Measurements from ENCODE around the gene CLTA.

CLTA gene

GRCh38 chr9:36191290-36191645 lies 547 bp downstream of the CLTA start:
- peak overlapping the region; percentile 87 for H3K4me3 ChIP-seq (ENCODE audit: low read length)
- DNase-seq (ENCODE audit: low read depth) = no peak
- TF ChIP-seq CTCF (conservative IDR thresholded peaks at IDR 0.05; ENCODE audit: low read depth, low read length) = no peak

GRCh38 chr9:36191686-36192085 lies 965 bp downstream of the CLTA start:
- no peak for TF ChIP-seq CTCF (conservative IDR thresholded peaks at IDR 0.05; ENCODE audit: low read depth, low read length)
- DNase-seq (ENCODE audit: low read depth) = no peak
- peak overlapping the region; percentile 87 for H3K4me3 ChIP-seq (ENCODE audit: low read length)

- H3K4me3 ChIP-seq (ENCODE audit: low read length) = peak overlapping the region; percentile 87
- no peak for TF ChIP-seq CTCF (conservative IDR thresholded peaks at IDR 0.05; ENCODE audit: low read depth, low read length)
- no peak for DNase-seq (ENCODE audit: low read depth)
Measured at GRCh38 chr9:36192196-36192595, 1.5 kb downstream of the CLTA start.

GRCh38 chr9:36193023-36193422 lies 2.3 kb downstream of the CLTA start:
- peak overlapping the region; percentile 87 for H3K4me3 ChIP-seq (ENCODE audit: low read length)
- TF ChIP-seq CTCF (conservative IDR thresholded peaks at IDR 0.05; ENCODE audit: low read depth, low read length) = no peak
- no peak for DNase-seq (ENCODE audit: low read depth)

GRCh38 chr9:36194326-36195000 lies 3.7 kb downstream of the CLTA start:
- TF ChIP-seq CTCF (conservative IDR thresholded peaks at IDR 0.05; ENCODE audit: low read depth, low read length) = no peak
- no peak for DNase-seq (ENCODE audit: low read depth)
- H3K4me3 ChIP-seq (ENCODE audit: low read length) = no peak overlapping the region

GRCh38 chr9:36204906-36205547 lies 14.3 kb downstream of the CLTA start:
- DNase-seq (ENCODE audit: low read depth) = no peak
- peak; percentile 31 for TF ChIP-seq CTCF (conservative IDR thresholded peaks at IDR 0.05; ENCODE audit: low read depth, low read length)
- no peak overlapping the region for H3K4me3 ChIP-seq (ENCODE audit: low read length)

GRCh38 chr9:36207016-36207415 lies 16.3 kb downstream of the CLTA start:
- DNase-seq (ENCODE audit: low read depth) = no peak
- TF ChIP-seq CTCF (conservative IDR thresholded peaks at IDR 0.05; ENCODE audit: low read depth, low read length) = no peak
- H3K4me3 ChIP-seq (ENCODE audit: low read length) = no peak overlapping the region
